Transverse colon (tissue), 4 donors: ENCODE data around the gene LILRA1.

Source experiments
- CTCF ChIP-seq, 5 experiments: fragments of 200-600 bp in 3 of 5; fragments of 450-650 bp in 2 of 5; sonication (generic) in 3 of 5; IDR thresholded peaks; 1 replicate in 2 of 5; 2 replicates in 3 of 5; pipeline ENCODE4 v1.5.1; 2016 to 2017; ENCODE audit warnings: antibody characterized with exemption in 5 of 5, inconsistent platforms in 3 of 5, mild to moderate bottlenecking in 2 of 5, moderate library complexity in 1 of 5
- EP300 ChIP-seq: sonication (generic); formaldehyde crosslinking; IDR thresholded peaks from one replicate; pipeline ENCODE4 v1.6.1; 2017; ENCODE audit warnings: antibody characterized with exemption, low read depth
- POLR2A ChIP-seq: fragments of 450-650 bp; IDR thresholded peaks from one replicate; pipeline ENCODE4 v1.6.1; 2016; ENCODE audit warnings: antibody characterized with exemption, mild to moderate bottlenecking, moderate library complexity
- POLR2AphosphoS5 ChIP-seq, 3 donors: sonication (generic); formaldehyde crosslinking; IDR thresholded peaks; one replicate each; pipeline ENCODE4 v1.6.1; 2016; ENCODE audit warnings: antibody characterized with exemption in 3 of 3

- TF ChIP-seq CTCF (IDR thresholded peaks at IDR 0.05), result no peak
- TF ChIP-seq EP300, result no peak
- TF ChIP-seq POLR2A, result no peak
- no peak for TF ChIP-seq POLR2AphosphoS5 (IDR thresholded peaks at IDR 0.05)
Measured at GRCh38 chr19:54561840-54562239, 31.6 kb upstream of the LILRA1 start.
